Aorta (tissue), 5 donors: ENCODE results near the gene HIRIP3. TPM values are rescaled to one million over a fixed set of nuclear protein-coding genes. Genes with fewer than 3 reads are reported as not detected.
A peak's percentile ranks its signal among the peaks of the same experiment; 100 is the strongest.

Source experiments
- ATAC-seq: fragments of 200-7000 bp; cut with Tn5 transposase; one replicate; pipeline ENCODE4 v1.9.1; 2022; ENCODE audit warnings: moderate library complexity; ENCODE audit not compliant: low FRiP score
- DNase-seq, 2 donors: peaks; one replicate each; pipeline ENCODE4 v3.0.0-alpha.2; 2020
- H3K27ac ChIP-seq, 2 donors: one replicate each; pipeline ENCODE4 v1.5.1; 2013; ENCODE audit warnings: low read length in 2 of 2, mild to moderate bottlenecking in 2 of 2, moderate library complexity in 2 of 2, control low read depth in 1 of 2, inconsistent platforms in 1 of 2, low read depth in 1 of 2
- H3K27me3 ChIP-seq, 2 donors: one replicate each; pipeline ENCODE4 v1.6.1; 2013; ENCODE audit warnings: control low read depth in 1 of 2, low read length in 1 of 2, mild to moderate bottlenecking in 1 of 2, moderate library complexity in 1 of 2; ENCODE audit not compliant: insufficient read depth in 2 of 2, control insufficient read depth in 1 of 2
- H3K36me3 ChIP-seq, 2 donors: one replicate each; pipeline ENCODE4 v1.6.1; 2013; ENCODE audit warnings: control low read depth in 1 of 2, low read length in 1 of 2, mild to moderate bottlenecking in 1 of 2; ENCODE audit not compliant: insufficient read depth in 2 of 2, control insufficient read depth in 1 of 2
- H3K4me1 ChIP-seq, 2 donors: one replicate each; pipeline ENCODE4 v1.6.1; 2013; ENCODE audit warnings: low read length in 2 of 2, control low read depth in 1 of 2, mild to moderate bottlenecking in 1 of 2, moderate library complexity in 1 of 2; ENCODE audit not compliant: insufficient read depth in 2 of 2, control insufficient read depth in 1 of 2
- H3K4me3 ChIP-seq, 2 donors: one replicate each; pipeline ENCODE4 v1.5.1; 2013; ENCODE audit warnings: low read length in 2 of 2, control low read depth in 1 of 2, mild to moderate bottlenecking in 1 of 2
- H3K9me3 ChIP-seq: one replicate; pipeline ENCODE4 v1.6.1; 2013; ENCODE audit warnings: mild to moderate bottlenecking, low read length; ENCODE audit not compliant: control insufficient read depth
- WGBS, 2 donors: extraction: QIAGEN DNeasy Blood & Tissue Kit; methylation state at CpG; one replicate each; pipeline ENCODE4 v1.1.7; 2013; 5-methylcytosine and 5-hydroxymethylcytosine counted together
- intact Hi-C, 2 donors: fragments of 100-400 bp; cut with DNase I; formaldehyde crosslinking; loops; one replicate each; pipeline versions ENCODE4 v1.14.2 to v1.15.0; 2022
- polyA plus RNA-seq, 2 donors: library from polyadenylated mRNA; stranded (reverse); fragments of 200-250 nt; gene quantifications; one replicate each; pipeline ENCODE4 v1.2.3, GENCODE V29; 2013
- total RNA-seq, 2 donors: library from RNA; stranded (reverse); fragmentation: NEBNext Ultra II Directional; extraction: Animal tissue kit (Norgen Biotek cat#: 25700); gene quantifications; one replicate each; pipeline ENCODE4 v1.2.1, GENCODE V29; 2021
- donor health status: healthy with polysubstance abuse.
- donor health status: Bipolar disorder and iron deficiency.
- donor health status: DM: no; HTN: no; CAD: no.
- donor health status: DM: no; HTN: no; CAD: no.
- donor health status: DM: yes; HTN: yes; CAD: no.

HIRIP3 gene
- total and polyA plus RNA-seq, 4 donors = 7.9 to 23.6 (median 11.0) TPM

DNA sequence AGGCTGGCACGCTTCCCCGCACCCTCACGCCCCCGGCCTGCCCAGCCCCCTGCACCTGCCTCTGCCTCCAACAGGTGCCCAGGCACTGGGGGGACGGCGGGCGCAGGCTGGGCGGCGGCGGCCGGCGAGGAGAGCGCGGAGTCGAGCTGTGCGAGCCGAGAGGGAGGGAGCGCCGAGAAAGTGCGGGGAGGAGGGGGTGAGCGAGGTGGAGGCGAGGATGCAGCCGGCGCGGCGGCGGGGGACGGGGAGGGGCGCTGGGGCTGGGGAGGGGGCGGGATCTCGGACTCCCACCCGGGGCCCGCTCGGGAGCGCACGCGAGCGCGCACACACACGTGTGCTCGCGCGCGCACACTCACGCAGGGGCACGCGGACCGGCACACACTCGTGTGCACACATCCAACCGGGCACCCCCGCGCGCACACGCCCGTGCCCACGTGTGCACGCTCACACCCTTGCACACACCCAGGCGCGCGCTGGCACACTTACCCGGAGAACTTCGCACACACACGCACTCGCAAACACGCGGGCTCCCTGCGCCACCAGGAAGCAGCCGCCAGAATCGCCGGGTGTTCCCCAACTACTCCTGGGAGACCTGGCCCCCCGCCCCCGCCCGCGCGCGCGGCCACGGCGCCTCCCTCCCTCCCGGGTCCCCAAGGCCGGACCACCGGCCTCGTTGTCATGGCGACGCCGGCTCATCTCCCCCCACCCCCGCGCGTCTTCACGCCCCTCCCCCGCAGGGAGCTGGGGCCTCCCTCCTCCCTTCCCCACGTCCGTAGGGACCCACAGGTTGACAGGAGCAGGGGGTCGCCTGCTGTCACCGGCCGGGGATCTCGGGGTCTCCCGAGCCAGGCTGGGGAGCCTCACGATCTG lies 15.7 kb upstream of the HIRIP3 start, which contains the start of gene DOC2A:
TSS of gene DOC2A (minus strand) at position 184 of the 870 bp plus-strand sequence. CDS start 805 bp downstream, outside the sequence.
- ATAC-seq = peak; percentile 17
- intact Hi-C loops = loop anchor here in 1 of 2 donors (5.0 kb wide), 1 partner anchor 94 kb away; no protein-coding TSS in a partner anchor
- WGBS, 2 donors = 1% methylated on average over 55 to 99 of the region's 99 CpGs

DNA sequence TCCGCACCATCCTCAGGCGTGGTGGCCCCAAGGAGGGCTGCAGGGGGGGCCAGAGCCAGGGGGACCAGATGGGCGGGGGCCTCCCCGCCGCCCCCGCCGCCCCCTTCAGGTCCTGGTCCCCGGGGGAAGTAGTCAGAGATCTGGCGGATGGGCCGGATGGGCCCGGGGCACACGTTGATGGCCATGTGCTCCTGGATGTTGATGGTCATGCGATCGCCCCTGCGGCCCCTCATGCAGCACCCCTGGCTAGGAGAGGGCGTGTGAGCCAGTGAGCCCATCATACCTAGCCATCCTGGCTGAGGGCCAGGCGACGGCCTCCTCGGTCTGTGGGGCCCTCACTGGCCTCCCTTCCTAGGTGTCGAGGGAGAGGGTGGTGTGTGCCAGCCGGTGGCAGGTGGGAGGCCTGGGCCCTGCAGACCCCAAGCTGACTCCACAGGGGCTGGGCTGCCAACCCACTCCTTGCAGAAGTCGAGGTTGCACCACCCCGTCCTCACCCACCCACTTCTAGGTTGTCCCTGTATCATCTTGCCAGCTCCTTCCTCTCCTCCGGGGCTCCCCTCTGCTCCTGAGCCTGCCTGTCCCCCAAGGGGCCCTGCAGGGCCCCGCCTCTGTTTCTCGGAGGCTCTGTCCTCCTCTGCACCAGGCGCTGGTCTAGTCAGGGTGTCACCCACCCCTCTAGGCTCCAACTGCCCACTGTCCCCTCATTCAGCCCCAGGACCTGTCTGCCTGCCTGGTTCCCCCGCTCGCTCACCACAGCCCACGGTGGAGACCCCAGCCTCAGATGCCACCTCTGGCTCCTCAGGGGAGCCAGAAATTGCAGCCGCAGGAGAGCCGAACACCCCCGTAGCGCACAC lies 14.8 kb upstream of the HIRIP3 start:
- H3K27ac ChIP-seq = no peak overlapping the region
- H3K9me3 ChIP-seq = no peaks in the 10 kb centered on the region
- WGBS, 2 donors = 9 to 19% methylated on average over 29 to 34 of the region's 34 CpGs
- ATAC-seq (no peak), DNase-seq (no peak)
- intact Hi-C loops = loop anchor here (5.0 kb wide), 2 partner anchors 93 to 263 kb away; partner anchors contain the start of gene C16orf54 (in 1 of the 2)
- H3K36me3 ChIP-seq = no peaks in the 10 kb centered on the region
- H3K4me3 ChIP-seq = no peak overlapping the region
- H3K27me3 ChIP-seq = no peaks in the 10 kb centered on the region
- no peaks in the 10 kb centered on the region for H3K4me1 ChIP-seq

More for the DNA sequence above, 15.7 kb upstream of the HIRIP3 start, which contains the start of gene DOC2A:
- Histone ChIP-seq H3K27me3 (no peaks in the 10 kb centered on the region), H3K36me3 (no peaks in the 10 kb centered on the region), H3K9me3 (no peaks in the 10 kb centered on the region), H3K4me3 (peak within 1 kb of the TSS in 1 of 2 donors; percentile 16), H3K4me1 (no peaks in the 10 kb centered on the region), H3K27ac (no peak within 1 kb of the TSS)
- DNase-seq = no peak

DNA sequence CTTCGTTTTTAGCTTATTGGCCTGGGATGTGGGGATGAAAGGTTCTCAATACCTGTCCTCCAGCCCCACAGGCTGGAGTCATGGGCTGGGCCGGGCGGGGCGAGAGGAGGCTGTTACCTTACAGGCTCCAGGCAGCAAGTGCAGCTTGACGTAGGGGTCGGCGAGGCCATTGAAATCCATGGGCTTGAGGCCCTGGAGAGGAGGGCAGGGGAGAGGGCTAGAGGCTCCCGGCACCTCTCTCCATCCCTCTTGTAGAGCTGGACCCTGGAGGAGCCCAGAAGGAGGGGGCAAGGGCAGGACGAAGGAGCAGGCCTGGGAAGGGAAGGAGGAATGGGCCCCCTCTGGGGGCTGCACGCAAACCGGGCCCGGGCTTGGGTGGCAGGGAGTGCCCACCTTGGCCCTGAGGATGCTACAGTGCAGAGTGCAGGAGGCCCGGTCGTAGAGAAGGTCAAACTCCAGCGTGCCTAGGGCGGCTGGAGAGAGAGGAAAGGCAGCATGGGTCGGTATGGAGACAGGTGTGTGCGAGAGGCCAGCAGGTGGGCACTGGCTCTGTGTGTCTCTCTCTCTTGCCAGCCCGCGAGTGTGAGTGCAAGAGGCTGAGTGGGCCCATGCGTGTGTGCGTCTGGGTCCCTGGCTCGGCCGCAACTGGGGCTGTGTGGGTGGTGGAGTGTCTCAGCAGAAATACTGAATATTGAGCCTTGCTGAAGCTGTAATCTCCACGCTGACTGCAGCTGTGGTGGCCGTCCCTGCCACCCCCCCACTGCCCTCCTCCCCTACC lies 13.9 kb upstream of the HIRIP3 start:
- no peak for DNase-seq
- no peaks in the 10 kb centered on the region for H3K27me3 ChIP-seq
- H3K4me1 ChIP-seq = no peaks in the 10 kb centered on the region
- ATAC-seq = no peak
- no peaks in the 10 kb centered on the region for H3K9me3 ChIP-seq
- H3K4me3 ChIP-seq = no peak overlapping the region
- intact Hi-C loops = loop anchor here in 1 of 2 donors (5.0 kb wide), 1 partner anchor 262 kb away; the partner anchor contains the start of gene C16orf54
- H3K36me3 ChIP-seq = no peaks in the 10 kb centered on the region
- no peak overlapping the region for H3K27ac ChIP-seq
- 53 to 55% methylated on average over 26 of the region's 26 CpGs for WGBS, 2 donors

DNA sequence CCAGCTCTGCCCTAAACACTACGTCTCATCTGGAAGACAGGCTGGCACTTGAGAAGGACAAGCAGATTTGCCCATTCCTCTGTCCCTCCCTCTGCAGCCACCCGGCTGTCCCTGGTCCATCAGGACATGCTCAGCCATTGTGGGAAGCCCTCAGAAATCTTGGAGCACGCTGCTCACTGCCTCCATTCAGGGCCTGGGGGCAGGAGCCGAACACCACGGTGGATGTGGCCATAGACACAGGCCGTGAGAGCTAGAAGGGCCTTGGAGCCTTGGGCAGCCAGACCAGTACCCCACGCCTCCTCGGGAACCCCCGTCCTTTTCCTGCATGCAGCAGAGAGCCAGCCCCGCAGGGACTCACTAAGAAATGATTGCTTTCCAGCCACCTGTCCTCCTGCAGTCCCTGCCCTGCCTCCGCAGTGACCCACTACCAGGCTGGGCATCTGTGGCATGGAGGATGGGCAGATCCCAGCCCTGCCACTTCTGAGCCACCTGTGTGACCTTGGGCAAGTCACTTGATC lies 12.0 kb upstream of the HIRIP3 start:
- no peaks in the 10 kb centered on the region for H3K4me1 ChIP-seq

DNA sequence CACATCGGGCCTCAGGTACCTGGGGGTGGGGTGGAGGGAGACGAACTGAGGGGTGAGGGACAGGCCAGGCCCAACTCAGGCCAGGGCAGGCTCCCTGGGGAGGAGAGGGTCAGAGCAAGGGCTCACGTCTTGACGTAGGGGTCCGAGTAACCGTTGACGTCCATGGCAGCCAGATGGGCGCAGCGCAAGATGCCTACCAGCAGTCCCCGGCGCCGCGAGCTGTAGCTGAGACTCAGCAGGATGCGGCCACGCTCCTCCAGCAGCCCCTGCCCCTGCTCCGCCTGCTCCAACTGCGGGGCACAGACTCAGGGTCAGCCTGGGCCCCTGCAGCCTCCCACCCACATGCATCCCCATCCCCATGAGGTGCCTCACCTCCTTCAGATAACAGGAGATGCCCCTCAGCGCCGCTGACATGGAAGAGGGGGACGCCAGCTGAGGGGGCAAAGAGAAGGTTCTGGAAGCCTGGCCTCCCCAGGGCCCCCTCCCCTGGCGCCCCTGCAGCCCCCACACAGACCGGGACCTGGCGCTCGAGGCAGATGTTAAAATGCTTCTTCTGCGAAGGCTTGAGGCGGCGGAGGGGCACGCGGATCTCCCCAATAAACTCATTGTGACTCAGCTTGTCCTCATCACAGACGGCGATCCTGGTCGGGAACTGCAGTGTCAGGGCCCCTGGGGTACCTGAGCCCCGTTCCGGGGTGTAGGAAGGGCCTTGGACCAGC lies 11.4 kb upstream of the HIRIP3 start:
- ATAC-seq (no peak), DNase-seq (no peak)
- Histone ChIP-seq H3K4me3 (no peak overlapping the region), H3K36me3 (no peaks in the 10 kb centered on the region), H3K4me1 (no peaks in the 10 kb centered on the region), H3K27me3 (no peaks in the 10 kb centered on the region), H3K27ac (no peak overlapping the region), H3K9me3 (no peaks in the 10 kb centered on the region)
- WGBS, 2 donors = 80% methylated on average over 32 to 34 of the region's 34 CpGs
- intact Hi-C loops = loop anchor here in 1 of 2 donors (5.0 kb wide), 1 partner anchor 260 kb away; the partner anchor contains the start of gene C16orf54

More for the DNA sequence above, 12.0 kb upstream of the HIRIP3 start:
- intact Hi-C loops = loop anchor here in 1 of 2 donors (5.0 kb wide), 1 partner anchor 260 kb away; the partner anchor contains the start of gene C16orf54
- WGBS, 2 donors = 68 to 79% methylated on average over 10 to 11 of the region's 11 CpGs
- H3K27ac ChIP-seq = no peak overlapping the region
- H3K4me3 ChIP-seq = no peak overlapping the region
- DNase-seq (no peak), ATAC-seq (no peak)
- H3K27me3 ChIP-seq = no peaks in the 10 kb centered on the region
- H3K36me3 ChIP-seq = no peaks in the 10 kb centered on the region
- no peaks in the 10 kb centered on the region for H3K9me3 ChIP-seq

DNA sequence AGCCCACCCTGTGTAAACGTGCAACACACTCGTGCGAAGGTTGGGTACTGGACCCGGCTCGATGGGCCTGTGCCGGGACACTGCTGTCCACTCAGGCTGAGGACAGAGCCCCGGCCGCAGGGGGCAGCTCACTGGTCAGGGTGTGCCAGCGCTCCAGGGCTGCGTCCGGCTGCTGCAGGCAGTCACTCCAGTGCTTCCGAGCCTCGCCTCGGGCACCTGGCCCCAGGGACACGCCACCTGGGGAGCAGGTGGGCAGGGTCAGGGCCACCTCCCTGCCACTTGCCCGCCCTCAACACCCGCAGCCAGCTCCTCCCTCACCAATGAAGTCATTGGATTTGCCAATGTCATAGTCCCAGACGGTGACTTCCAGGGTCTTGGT lies 10.7 kb upstream of the HIRIP3 start:
- no peak overlapping the region for H3K4me3 ChIP-seq
- no peaks in the 10 kb centered on the region for H3K36me3 ChIP-seq
- no peaks in the 10 kb centered on the region for H3K27me3 ChIP-seq
- WGBS, 2 donors = 80 to 84% methylated on average over 18 of the region's 18 CpGs
- DNase-seq (no peak), ATAC-seq (no peak)
- no peaks in the 10 kb centered on the region for H3K9me3 ChIP-seq
- no peaks in the 10 kb centered on the region for H3K4me1 ChIP-seq
- intact Hi-C loops = loop anchor here in 1 of 2 donors (5.0 kb wide), 1 partner anchor 259 kb away; the partner anchor contains the start of gene C16orf54
- no peak overlapping the region for H3K27ac ChIP-seq

DNA sequence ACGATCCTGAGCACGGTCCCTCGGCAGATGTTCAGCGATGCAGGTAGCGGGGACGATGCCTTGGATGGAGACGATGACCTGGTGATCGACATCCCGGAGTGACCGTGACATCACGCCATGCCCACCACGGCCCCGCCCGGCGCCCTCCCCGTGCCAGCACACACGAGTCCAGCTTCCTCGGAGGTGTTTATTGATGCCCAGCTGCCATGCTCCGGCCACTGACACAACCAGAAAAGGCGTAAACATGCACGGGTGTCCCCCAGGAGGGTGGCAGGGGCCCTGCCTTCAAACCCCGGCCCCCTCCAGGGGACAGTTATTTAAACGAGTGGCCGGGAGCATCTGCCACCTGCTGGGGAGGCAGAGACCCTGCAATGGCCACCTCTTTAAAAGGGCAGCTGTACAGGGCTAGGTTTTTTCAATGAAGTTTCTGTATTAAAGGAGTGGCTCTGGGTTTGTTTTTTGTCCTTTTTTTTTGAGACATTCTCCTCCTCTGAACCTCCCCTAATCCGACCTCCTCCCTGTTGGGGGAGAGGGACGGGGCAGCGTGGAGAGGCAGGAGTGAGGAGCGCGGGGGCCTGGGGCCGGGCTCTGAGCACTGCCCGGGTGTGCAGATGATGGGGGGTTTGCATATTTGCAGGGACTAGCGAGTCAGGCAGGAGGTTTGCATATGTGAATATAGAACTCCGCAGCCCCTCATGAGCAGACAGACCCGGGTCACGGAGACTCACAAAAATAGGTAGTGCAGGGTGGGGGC lies 10.1 kb upstream of the HIRIP3 start:
- Histone ChIP-seq H3K4me1 (no peaks in the 10 kb centered on the region), H3K27ac (no peak overlapping the region), H3K27me3 (no peaks in the 10 kb centered on the region), H3K9me3 (no peaks in the 10 kb centered on the region), H3K36me3 (no peaks in the 10 kb centered on the region), H3K4me3 (no peak overlapping the region)
- ATAC-seq (peak; percentile 52), DNase-seq (no peak)
- intact Hi-C loops = loop anchor here in 1 of 2 donors (5.0 kb wide), 1 partner anchor 258 kb away; the partner anchor contains the start of gene C16orf54
- 54 to 64% methylated on average over 35 of the region's 35 CpGs for WGBS, 2 donors
